ENCODE results near the gene KRTAP5-6.

Gene KRTAP5-6

DNA sequence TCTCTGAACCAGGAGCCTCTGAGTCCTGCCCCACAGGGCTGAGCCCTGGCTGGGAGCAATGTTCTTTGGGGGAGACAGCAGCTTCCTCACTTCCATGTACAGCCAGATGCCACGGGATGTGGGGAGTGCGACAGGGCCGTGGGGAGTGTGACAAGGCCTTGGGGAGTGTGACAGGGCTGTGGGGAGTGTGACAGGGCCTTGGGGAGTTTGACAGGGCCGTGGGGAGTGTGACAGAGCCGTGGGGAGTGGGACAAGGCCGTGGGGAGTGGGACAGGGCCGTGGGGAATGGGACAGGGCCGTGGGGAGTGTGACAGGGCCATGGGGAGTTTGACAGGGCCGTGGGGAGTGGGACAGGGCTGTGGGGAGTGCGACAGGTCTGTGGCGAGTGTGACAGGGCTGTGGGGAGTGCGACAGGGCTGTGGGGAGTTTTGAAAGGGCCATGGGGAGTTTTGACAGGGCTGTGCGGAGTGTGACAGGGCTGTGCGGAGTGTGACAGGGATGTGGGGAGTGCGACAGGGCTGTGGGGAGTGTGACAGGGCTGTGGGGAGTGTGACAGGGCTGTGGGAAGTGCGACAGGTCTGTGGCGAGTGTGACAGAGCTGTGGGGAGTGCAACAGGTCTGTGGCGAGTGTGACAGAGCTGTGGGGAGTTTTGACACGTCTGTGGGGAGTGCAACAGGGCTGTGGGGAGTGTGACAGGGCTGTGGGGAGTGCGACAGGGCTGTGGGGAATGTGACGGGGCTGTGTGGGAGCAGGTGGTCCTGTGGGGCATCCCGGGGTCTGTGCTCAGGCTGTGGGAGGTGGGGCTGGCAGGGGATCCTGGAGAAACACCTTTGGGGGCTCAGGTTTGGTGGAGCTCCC, 6.6 kb upstream of the KRTAP5-6 start:
- DNase-seq (ENCODE audit: low read depth): no peak
- H3K4me3 ChIP-seq (ENCODE audit: low read depth, low read length): no peak overlapping the region
- no peak for TF ChIP-seq CTCF (IDR thresholded peaks at IDR 0.05; ENCODE audit: insufficient read depth, low read depth, low read length, missing control alignments)

DNA sequence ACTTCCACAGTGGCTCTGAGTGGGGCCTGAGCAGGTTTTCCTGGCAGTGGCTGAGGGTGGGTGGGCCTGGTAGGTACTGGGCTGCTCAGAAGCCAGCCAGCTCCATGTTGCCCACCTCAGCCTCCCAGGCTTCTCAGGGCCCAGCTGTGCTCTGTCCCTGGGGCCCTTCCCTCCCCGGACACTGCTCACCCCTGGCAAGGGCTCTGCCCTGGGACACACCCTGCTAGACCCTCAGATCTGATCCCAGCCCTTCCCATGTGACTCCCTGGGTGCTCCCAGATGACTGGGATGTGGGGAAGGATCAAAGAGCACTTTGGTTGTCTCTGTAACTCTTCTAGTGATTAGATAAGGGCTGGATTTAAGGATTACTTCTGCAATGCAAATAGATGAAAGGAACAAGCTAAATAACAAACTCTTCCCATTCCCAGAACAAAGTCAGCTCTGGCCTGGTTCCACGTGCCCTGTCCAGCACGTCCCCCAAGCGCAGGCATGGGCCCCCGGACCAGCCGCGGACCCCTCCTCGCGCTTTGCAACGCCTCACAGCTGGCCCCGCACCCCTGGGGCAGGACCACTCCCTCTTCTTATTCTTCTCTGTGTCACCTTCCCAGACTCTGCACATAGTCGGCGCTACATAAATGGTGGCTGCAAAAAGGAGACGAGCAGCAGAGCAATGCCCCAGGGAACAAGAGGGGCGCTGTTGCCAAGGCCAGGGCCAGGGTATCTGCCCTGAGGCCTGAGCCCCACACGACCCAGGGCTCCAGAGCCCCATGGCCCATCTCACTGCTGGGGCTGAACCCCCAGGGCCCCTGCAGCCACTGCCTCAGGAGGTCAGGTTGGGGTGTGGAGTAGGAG, 5.7 kb upstream of the KRTAP5-6 start:
- no peak for TF ChIP-seq CTCF (IDR thresholded peaks at IDR 0.05; ENCODE audit: insufficient read depth, low read depth, low read length, missing control alignments)
- H3K4me3 ChIP-seq (ENCODE audit: low read depth, low read length): no peak overlapping the region
- no peak for DNase-seq (ENCODE audit: low read depth)

GRCh38 chr11:1691878-1692707, 4.9 kb upstream of the KRTAP5-6 start:
- no peak overlapping the region for H3K4me3 ChIP-seq (ENCODE audit: low read depth, low read length)
- no peak for TF ChIP-seq CTCF (IDR thresholded peaks at IDR 0.05; ENCODE audit: insufficient read depth, low read depth, low read length, missing control alignments)
- DNase-seq (ENCODE audit: low read depth): no peak

GRCh38 chr11:1692708-1693326, 4.2 kb upstream of the KRTAP5-6 start:
- DNase-seq (ENCODE audit: low read depth): no peak
- H3K4me3 ChIP-seq (ENCODE audit: low read depth, low read length): no peak overlapping the region
- no peak for TF ChIP-seq CTCF (IDR thresholded peaks at IDR 0.05; ENCODE audit: insufficient read depth, low read depth, low read length, missing control alignments)

- H3K4me3 ChIP-seq (ENCODE audit: low read depth, low read length): no peak overlapping the region
- TF ChIP-seq CTCF (IDR thresholded peaks at IDR 0.05; ENCODE audit: insufficient read depth, low read depth, low read length, missing control alignments): peak; percentile 92
- DNase-seq (ENCODE audit: low read depth): peak; percentile 64
Observed at GRCh38 chr11:1693327-1694063, 3.5 kb upstream of the KRTAP5-6 start.

Data from GM12865 (cell line).